Liver (tissue), 9 donors: ENCODE data around the gene SBF2. TPM values are rescaled to one million over a fixed set of nuclear protein-coding genes. Genes with fewer than 3 reads are reported as not detected.

Source experiments
- DNase-seq: peaks from one replicate; pipeline ENCODE4 v3.0.0-alpha.2; 2017; ENCODE audit warnings: low spot score
- H3K27ac ChIP-seq, 2 donors: one replicate each; pipeline ENCODE4 v1.7.0; 2013; ENCODE audit warnings: inconsistent platforms in 2 of 2, low read length in 2 of 2, control low read depth in 1 of 2, low read depth in 1 of 2, mild to moderate bottlenecking in 1 of 2
- H3K27me3 ChIP-seq, 4 donors: one replicate each; pipeline versions ENCODE4 v1.6.1 to v1.7.0; 2013; ENCODE audit warnings: low read length in 3 of 4, inconsistent platforms in 1 of 4, mild to moderate bottlenecking in 1 of 4, moderate library complexity in 1 of 4; ENCODE audit not compliant: control insufficient read depth in 4 of 4, insufficient read depth in 4 of 4
- H3K36me3 ChIP-seq, 4 donors: one replicate each; pipeline versions ENCODE4 v1.6.1 to v1.7.0; 2013; ENCODE audit warnings: low read length in 3 of 4, mild to moderate bottlenecking in 3 of 4, low read depth in 1 of 4, moderate library complexity in 1 of 4; ENCODE audit not compliant: control insufficient read depth in 4 of 4, insufficient read depth in 3 of 4
- H3K4me1 ChIP-seq, 4 donors: one replicate each; pipeline versions ENCODE4 v1.6.1 to v1.7.0; 2013; ENCODE audit warnings: low read length in 3 of 4, mild to moderate bottlenecking in 3 of 4, moderate library complexity in 1 of 4; ENCODE audit not compliant: control insufficient read depth in 4 of 4, insufficient read depth in 4 of 4
- H3K4me3 ChIP-seq, 3 donors: one replicate each; pipeline versions ENCODE4 v1.6.1 to v1.7.0; 2013; ENCODE audit warnings: low read length in 3 of 3, control low read depth in 1 of 3, low read depth in 1 of 3, mild to moderate bottlenecking in 1 of 3
- H3K9ac ChIP-seq, 2 donors: one replicate each; pipeline ENCODE4 v1.7.0; 2013; ENCODE audit warnings: low read length in 2 of 2, mild to moderate bottlenecking in 2 of 2, moderate library complexity in 2 of 2, control low read depth in 1 of 2, low read depth in 1 of 2
- H3K9me3 ChIP-seq, 4 donors: one replicate each; pipeline versions ENCODE4 v1.6.1 to v1.7.0; 2013; ENCODE audit warnings: low read length in 3 of 4; ENCODE audit not compliant: control insufficient read depth in 4 of 4
- ATF3 ChIP-seq: IDR thresholded peaks from 2 replicates; pipeline ENCODE4 v1.6.1; 2016; ENCODE audit warnings: antibody characterized with exemption
- CTCF ChIP-seq: fragments of 150-350 bp; IDR thresholded peaks from 2 replicates; pipeline ENCODE4 v1.5.1; 2017; ENCODE audit warnings: improper control_type of control experiment, low read depth, low read length; ENCODE audit not compliant: missing input control
- EGR1 ChIP-seq, 2 donors: IDR thresholded peaks; 2 replicates each; pipeline ENCODE4 v1.6.1; 2016 to 2018; ENCODE audit warnings: antibody characterized with exemption in 2 of 2, low read depth in 2 of 2
- FOXA1 ChIP-seq: IDR thresholded peaks from 2 replicates; pipeline ENCODE4 v1.6.1; 2016; ENCODE audit warnings: antibody characterized with exemption
- FOXA2 ChIP-seq: IDR thresholded peaks from 2 replicates; pipeline ENCODE4 v1.6.1; 2016; ENCODE audit warnings: antibody characterized with exemption
- GABPA ChIP-seq, 2 donors: IDR thresholded peaks in 1 of 2; conservative IDR thresholded peaks in 1 of 2; 2 replicates each; pipeline ENCODE4 v1.6.1; 2016; ENCODE audit warnings: antibody characterized with exemption in 2 of 2, mild to moderate bottlenecking in 1 of 2, moderate library complexity in 1 of 2
- HNF4A ChIP-seq, 2 donors: conservative IDR thresholded peaks; 2 replicates each; pipeline ENCODE4 v1.6.1; 2016; ENCODE audit warnings: antibody characterized with exemption in 2 of 2, mild to moderate bottlenecking in 2 of 2
- HNF4G ChIP-seq: IDR thresholded peaks from 2 replicates; pipeline ENCODE4 v1.6.1; 2016; ENCODE audit warnings: antibody characterized with exemption
- JUND ChIP-seq, 2 donors: IDR thresholded peaks; 2 replicates each; pipeline ENCODE4 v1.6.1; 2016; ENCODE audit warnings: antibody characterized with exemption in 2 of 2
- MAX ChIP-seq: IDR thresholded peaks from 2 replicates; pipeline ENCODE4 v1.6.1; 2016; ENCODE audit warnings: antibody characterized with exemption
- NR2F2 ChIP-seq: IDR thresholded peaks from 2 replicates; pipeline ENCODE4 v1.6.1; 2016; ENCODE audit warnings: antibody characterized with exemption
- REST ChIP-seq: IDR thresholded peaks from 2 replicates; pipeline ENCODE4 v1.6.1; 2016; ENCODE audit warnings: antibody characterized with exemption, mild to moderate bottlenecking
- RXRA ChIP-seq, 2 donors: IDR thresholded peaks; 2 replicates each; pipeline ENCODE4 v1.6.1; 2017 to 2018; ENCODE audit warnings: antibody characterized with exemption in 2 of 2, mild to moderate bottlenecking in 1 of 2
- TAF1 ChIP-seq: conservative IDR thresholded peaks from 2 replicates; pipeline ENCODE4 v1.6.1; 2016; ENCODE audit warnings: antibody characterized with exemption, mild to moderate bottlenecking
- YY1 ChIP-seq: IDR thresholded peaks from 2 replicates; pipeline ENCODE4 v1.6.1; 2016; ENCODE audit warnings: antibody characterized with exemption, mild to moderate bottlenecking
- ZBTB33 ChIP-seq: IDR thresholded peaks from 2 replicates; pipeline ENCODE4 v1.6.1; 2016; ENCODE audit warnings: antibody characterized with exemption
- WGBS: extraction: QIAGEN DNeasy Blood & Tissue Kit; methylation state at CpG from one replicate; pipeline ENCODE4 v1.1.7; 2013; 5-methylcytosine and 5-hydroxymethylcytosine counted together
- polyA plus RNA-seq, 2 donors: library from polyadenylated mRNA; stranded (reverse) in 1 of 2; unstranded in 1 of 2; fragments of 200-250 nt in 1 of 2; fragments of >200 nt in 1 of 2; fragmentation: Nextera tagmentation in 1 of 2; extraction: Ambion mirVana in 1 of 2; gene quantifications; one replicate each; pipeline versions ENCODE4 v1.2.1 to v1.2.3, GENCODE V29; 2013 to 2015
- total RNA-seq, 2 donors: library from RNA; depleted of rRNA; stranded (reverse); fragments of >200 nt; gene quantifications; one replicate each; pipeline ENCODE4 v1.2.3, GENCODE V29; 2014
- donor health status: healthy.
- donor health status: healthy.
- donor health status: healthy.
- donor health status: healthy.
- donor health status: healthy.

The SBF2 gene
- total and polyA plus RNA-seq, 4 donors, result 7.5 to 31.3 (median 14.7) TPM

- no peak overlapping the region for H3K4me3 ChIP-seq
- peaks cover 0 to 8% (median 3%) of the 10 kb centered on the region in 4 donors for H3K4me1 ChIP-seq
- H3K36me3 ChIP-seq, result no peaks in the 10 kb centered on the region
- H3K9me3 ChIP-seq, result no peaks in the 10 kb centered on the region
- no peaks in the 10 kb centered on the region for H3K27me3 ChIP-seq
- DNase-seq, result no peak
- no peak overlapping the region for H3K27ac ChIP-seq
- peak; percentile 36 for TF ChIP-seq NR2F2
- peak in 1 of 2 donors; percentile 14 for TF ChIP-seq RXRA (IDR thresholded peaks at IDR 0.05)
- no peak for TF ChIP-seq ATF3
- TF ChIP-seq MAX, result no peak
- WGBS, result 48% methylated on average over 3 of the region's 3 CpGs
- H3K9ac ChIP-seq, result no peak overlapping the region
Measured at GRCh38 chr11:9905960-9906791, 387.8 kb downstream of the SBF2 start.

- Histone ChIP-seq H3K9me3 (no peaks in the 10 kb centered on the region), H3K27me3 (no peaks in the 10 kb centered on the region), H3K9ac (no peak overlapping the region), H3K4me1 (peaks cover 0 to 8% (median 3%) of the 10 kb centered on the region in 4 donors), H3K27ac (no peak overlapping the region), H3K36me3 (no peaks in the 10 kb centered on the region), H3K4me3 (no peak overlapping the region)
- no peak for DNase-seq
- no peak for TF ChIP-seq YY1
- TF ChIP-seq FOXA2, result no peak
- no peak for TF ChIP-seq EGR1 (IDR thresholded peaks at IDR 0.05; ENCODE audit: low read depth in 2 of 2)
- TF ChIP-seq JUND (IDR thresholded peaks at IDR 0.05), result no peak
- no peak for TF ChIP-seq HNF4G
- no peak for TF ChIP-seq RXRA (IDR thresholded peaks at IDR 0.05)
- TF ChIP-seq CTCF, result no peak
- TF ChIP-seq NR2F2, result no peak
- TF ChIP-seq TAF1, result no peak
- no peak for TF ChIP-seq ZBTB33
- TF ChIP-seq HNF4A (conservative IDR thresholded peaks at IDR 0.05), result no peak
- TF ChIP-seq FOXA1, result no peak
- no peak for TF ChIP-seq GABPA (IDR thresholded peaks at IDR 0.05 in 1 of 2, conservative IDR thresholded peaks at IDR 0.05 in 1 of 2)
- TF ChIP-seq REST, result no peak
- TF ChIP-seq MAX, result no peak
- no peak for TF ChIP-seq ATF3
- 80% methylated on average over 1 of the region's 1 CpG for WGBS
Measured at GRCh38 chr11:9905501-9905951, 388.5 kb downstream of the SBF2 start.
